Stomach (tissue), 4 donors: ENCODE measurements around the gene TP53BP2.

Experiments
- POLR2A ChIP-seq, 4 donors: fragments of 450-650 bp; IDR thresholded peaks; one replicate each; pipeline ENCODE4 v1.6.1; 2016; ENCODE audit warnings: antibody characterized with exemption in 4 of 4, control low read depth in 2 of 4, mild to moderate bottlenecking in 1 of 4, moderate library complexity in 1 of 4
- TF ChIP-seq, protein P1 (sequence below), 7 experiments: fragments of 450-650 bp in 4 of 7; fragments of 200-600 bp in 3 of 7; sonication (generic) in 3 of 7; IDR thresholded peaks; one replicate each; pipeline ENCODE4 v1.5.1; 2016 to 2019; ENCODE audit warnings: antibody characterized with exemption in 7 of 7, control low read depth in 2 of 7, mild to moderate bottlenecking in 1 of 7

GRCh38 chr1:223802602-223803001, 43.1 kb downstream of the TP53BP2 start:
- TF ChIP-seq POLR2A (IDR thresholded peaks at IDR 0.05), result no peak
- TF ChIP-seq, protein P1, sequence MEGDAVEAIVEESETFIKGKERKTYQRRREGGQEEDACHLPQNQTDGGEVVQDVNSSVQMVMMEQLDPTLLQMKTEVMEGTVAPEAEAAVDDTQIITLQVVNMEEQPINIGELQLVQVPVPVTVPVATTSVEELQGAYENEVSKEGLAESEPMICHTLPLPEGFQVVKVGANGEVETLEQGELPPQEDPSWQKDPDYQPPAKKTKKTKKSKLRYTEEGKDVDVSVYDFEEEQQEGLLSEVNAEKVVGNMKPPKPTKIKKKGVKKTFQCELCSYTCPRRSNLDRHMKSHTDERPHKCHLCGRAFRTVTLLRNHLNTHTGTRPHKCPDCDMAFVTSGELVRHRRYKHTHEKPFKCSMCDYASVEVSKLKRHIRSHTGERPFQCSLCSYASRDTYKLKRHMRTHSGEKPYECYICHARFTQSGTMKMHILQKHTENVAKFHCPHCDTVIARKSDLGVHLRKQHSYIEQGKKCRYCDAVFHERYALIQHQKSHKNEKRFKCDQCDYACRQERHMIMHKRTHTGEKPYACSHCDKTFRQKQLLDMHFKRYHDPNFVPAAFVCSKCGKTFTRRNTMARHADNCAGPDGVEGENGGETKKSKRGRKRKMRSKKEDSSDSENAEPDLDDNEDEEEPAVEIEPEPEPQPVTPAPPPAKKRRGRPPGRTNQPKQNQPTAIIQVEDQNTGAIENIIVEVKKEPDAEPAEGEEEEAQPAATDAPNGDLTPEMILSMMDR (IDR thresholded peaks at IDR 0.05), result no peak
